Cardiac septum (tissue), 1 donor: ENCODE data around the gene SETDB1. TPM values are rescaled to one million over a fixed set of nuclear protein-coding genes. Genes with fewer than 3 reads are reported as not detected.
A peak's percentile ranks its signal among the peaks of the same experiment; 100 is the strongest.

Source experiments
- DNase-seq: peaks from one replicate; pipeline ENCODE4 v3.0.0-alpha.2; 2020; ENCODE audit warnings: low spot score
- intact Hi-C: fragments of 100-400 bp; cut with DNase I; formaldehyde crosslinking; loops from one replicate; pipeline ENCODE4 v1.14.0; 2022
- total RNA-seq: library from RNA; stranded (reverse); fragmentation: NEBNext Ultra II Directional; extraction: Animal tissue kit (Norgen Biotek cat#: 25700); gene quantifications from one replicate; pipeline ENCODE4 v1.2.1, GENCODE V29; 2021
- donor health status: DM: no; HTN: no; CAD: no.

Gene SETDB1
- total RNA-seq, 1 donor from 2014 or later, result 15.5 TPM

DNA sequence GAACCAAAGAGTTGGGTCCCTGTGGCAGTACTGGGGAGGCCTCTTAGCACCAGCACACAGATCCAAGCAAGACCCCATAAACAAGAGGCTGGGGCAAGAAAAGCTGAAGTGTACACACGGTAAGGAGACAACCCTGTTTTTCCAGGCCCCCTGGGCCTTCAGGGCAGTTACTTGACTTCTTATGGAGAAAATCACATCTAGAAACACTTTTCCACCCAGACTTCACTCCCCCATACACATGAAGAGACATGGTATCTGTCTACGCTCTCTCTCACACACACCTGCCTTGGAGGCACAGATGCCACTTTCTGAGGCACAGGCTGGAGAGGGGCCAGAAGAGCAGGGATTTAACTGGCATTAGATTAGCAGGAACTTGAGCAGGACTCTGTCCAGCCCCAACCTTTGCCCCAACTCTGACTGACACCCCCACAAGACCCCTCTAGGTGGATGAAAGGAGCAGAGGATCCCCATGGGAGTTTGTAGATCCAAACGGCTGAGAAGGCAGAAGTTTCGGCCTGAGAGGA, 46.3 kb downstream of the SETDB1 start:
- no peak for DNase-seq
- intact Hi-C loops, result loop anchor here (2.0 to 5.0 kb wide), 2 partner anchors 46 to 95 kb away; partner anchors contain the start of genes ARNT and SETDB1

DNA sequence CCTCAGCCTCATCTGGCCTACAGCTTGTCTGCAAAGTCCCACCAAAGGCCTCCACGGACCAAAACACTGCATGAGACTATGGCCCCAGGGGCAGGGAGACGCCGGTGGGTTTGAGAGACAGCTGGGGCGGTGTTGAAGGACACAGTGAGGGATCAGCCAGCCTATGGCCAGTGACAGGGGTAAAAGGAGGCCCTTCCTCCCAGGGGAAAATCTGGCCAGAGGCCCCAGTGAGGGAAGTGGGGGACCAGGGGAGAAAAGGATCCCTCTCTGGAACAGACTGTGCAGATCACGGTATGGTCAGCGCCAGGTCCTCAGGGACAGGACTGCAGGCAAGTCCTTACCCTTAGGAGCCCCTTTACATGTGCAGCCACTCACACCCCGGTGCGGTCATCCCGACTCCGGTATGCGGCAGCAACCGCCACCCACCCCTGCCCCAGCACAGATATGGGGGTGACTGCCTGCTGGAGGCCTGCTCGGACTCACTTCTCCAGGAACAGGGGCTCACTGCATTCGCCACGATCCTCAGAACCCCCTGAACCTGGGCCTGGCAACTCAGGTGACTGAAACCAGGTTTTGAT, 47.2 kb downstream of the SETDB1 start:
- intact Hi-C loops, result loop anchor here (2.0 to 5.0 kb wide), 2 partner anchors 47 to 96 kb away; partner anchors contain the start of genes ARNT and SETDB1
- no peak for DNase-seq

DNA sequence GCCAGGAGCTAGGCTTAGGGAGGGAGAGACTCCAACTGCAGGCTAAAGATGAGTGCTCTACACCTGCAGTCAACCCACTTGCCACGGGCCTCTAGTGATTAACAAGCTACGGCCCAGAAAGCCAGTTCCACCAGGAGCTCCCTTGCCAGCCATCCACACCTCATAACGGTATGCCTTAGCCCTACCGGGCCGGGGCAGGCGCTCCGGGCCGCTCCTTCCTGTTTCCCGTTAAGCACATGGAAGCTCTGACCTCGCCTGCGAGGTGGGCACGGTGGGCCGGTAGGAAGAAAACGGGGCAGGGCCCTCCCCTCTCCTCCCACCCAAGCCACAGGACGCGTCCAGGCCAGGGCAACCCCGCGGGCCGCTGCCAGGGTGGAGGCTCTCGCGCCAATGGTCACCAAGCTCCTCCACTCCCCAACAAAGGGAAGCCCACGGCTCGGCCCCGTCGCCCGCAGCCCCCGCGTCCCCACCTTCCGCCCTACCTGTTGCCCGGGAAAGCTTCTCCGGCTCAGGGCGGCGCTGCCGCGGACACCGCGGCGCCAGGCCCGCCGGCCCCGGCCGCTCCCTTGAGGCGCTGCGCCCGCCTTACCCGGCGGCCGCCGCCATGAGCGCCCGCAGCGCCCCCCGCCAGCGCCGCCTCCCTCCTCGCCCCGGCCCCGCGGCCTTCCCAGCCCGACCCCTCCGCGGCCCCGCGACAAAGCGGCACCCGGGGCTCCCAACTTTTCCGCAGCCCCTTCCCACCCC, 47.8 kb downstream of the SETDB1 start:
- DNase-seq, result peak; percentile 80
- intact Hi-C loops, result loop anchor here (2.0 to 5.0 kb wide), 2 partner anchors 47 to 97 kb away; partner anchors contain the start of genes ARNT and SETDB1

DNA sequence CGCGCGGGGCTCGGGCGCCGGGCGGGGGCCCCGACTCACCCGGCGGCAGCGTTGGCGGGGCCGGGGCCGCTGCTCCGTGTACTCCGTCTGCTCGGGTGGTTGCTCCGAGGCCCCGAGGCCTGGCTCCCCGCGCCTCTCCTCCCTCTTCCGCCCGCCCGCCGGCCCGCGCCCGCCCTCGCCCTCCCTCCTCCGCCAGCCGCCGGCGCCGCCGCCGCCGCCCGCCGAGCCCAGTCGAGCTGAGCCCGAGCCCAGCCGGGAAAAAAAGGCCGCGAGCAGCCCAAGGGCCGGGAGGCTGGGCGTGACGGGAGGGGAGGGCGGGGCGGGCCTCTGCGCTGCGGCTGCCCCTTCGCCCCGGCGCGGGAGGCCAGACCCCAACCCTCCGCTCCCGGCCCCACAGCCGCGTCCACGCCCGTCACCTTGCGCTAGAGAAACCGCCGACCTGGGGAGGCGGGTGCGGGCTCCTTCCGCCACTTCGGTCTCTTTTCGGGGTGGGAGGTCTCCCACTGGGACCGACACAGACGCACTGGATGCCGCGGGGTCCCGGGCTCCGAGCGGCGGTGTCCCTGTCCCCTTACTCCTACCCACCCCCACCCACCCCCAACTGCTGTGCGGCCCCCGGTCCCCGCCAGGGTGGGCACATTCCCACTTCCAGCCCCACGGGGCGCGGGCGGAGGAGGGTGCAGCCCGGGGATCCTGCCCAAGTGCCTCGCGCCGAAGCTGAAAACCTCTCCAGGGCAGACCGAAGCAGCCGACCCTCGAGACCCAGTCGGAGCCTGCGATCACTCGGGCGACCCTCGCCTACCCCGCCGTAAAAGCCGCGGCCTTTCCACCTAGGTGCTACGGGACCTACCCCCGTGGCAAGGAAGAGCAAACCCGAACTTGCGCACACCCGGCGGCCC, 48.7 kb downstream of the SETDB1 start, which contains the start of gene CERS2:
Gene CERS2 (minus strand): TSS at position 256 of the 899 bp plus-strand sequence. CDS start 5,745 bp downstream, outside the sequence.
- DNase-seq, result peak; percentile 92
- intact Hi-C loops, result loop anchor here (5.0 kb wide), 1 partner anchor 98 kb away; the partner anchor contains the start of gene ARNT

DNA sequence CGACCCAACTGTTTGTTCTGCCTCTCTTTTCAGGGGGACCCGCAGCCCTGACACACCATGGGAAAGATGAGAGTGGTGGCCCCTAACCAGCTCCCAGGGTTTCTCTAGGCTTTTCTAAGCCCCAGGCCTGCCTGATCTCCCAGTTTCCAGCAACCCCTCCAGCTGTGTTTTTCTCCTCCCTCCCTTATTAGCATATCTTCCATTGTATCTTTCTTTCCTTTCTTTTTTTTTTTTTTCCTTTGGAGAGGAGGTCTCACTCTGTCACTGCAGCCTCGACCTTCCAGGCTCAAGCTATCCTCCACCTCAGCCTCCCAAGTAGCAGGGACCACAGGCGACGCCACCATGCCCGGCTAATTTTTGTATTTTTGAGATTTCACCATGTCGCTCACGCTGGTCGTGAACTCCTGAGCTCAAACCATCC, 50.2 kb downstream of the SETDB1 start:
- no peak for DNase-seq
- intact Hi-C loops, result no loop called here

DNA sequence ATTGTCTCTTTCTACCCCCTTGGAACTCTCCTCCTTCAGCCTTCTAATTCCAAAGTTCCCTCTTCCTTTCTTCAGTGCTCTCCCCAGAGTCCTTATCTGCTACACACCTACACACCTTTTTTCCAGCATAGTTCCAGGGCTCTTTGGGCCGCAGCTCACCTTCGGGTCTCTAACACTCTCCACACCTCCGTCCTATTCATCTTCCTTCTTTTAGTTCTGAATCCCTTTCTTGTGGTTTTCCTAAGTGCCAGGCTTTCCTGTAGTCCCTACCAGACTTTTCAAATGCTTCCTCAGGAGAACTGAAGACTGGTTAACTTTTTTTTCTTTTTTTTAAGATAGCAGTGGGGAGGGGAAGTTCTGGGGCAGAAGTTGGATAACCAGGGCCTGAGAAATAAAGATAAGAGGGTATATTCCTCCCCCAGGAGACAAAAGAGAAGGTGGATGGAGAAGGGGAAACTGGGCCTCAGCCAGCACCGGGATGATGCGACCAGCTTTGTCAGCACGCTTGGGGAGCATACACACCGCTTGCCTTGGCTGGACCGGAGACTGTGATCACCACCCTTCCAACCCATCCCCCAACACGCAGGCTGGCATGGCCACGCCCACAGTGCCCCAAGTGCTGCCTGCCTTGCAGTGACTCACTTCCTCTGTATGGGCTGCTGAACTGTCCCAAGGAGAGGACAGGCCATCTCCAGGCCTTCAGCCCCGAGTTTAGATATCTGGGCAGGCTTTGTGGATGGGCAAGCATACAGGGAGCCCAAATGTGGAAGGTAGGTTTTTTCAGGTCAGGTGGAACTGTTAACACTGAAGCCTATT, 50.9 kb downstream of the SETDB1 start:
- intact Hi-C loops, result no loop called here
- peak; percentile 94 for DNase-seq

DNA sequence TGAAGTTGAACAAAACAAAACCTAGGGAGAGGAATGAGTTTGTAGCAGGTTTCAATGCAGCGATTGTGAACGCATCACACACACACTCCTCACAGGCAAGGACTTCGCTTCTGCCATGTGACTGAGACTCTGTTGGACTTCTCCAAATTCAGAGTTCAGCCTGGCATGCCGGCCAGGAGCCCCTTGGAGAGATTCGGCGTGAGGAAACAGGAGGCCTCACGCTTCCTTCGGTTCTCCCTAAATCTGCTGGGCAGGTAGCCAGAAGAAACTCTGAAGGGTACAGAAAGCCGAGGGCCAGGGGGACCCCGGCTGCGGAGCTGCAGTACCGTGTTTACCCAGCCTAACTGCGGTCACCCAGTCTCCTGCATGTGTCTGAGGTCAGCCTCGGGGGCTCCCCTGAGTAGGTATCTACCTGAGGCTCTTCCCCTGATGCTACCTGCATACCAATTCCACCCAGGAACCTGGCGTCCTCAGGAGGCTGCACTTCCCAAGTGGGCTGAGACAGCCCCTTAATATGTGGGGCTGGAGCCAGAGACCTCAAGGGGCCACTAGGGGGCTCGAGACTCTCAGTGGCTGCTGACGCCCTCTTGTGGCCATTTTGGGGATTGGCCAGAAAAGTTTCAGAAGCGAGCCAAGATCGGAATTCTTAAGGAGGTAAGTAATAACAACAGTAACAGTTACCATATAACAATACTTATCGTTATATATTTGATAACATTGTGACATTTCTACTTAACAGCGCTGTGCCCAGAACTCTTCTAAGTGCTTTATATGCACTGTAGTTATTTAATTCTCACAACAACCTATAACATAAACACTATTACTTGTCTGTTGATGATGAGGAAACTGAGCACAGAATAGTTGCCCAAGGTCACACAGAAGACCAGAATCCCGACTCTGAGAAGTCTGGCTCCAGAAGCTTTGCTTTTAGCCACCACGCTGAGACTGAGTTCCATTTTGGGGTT, 53.2 kb downstream of the SETDB1 start:
- DNase-seq, result peak; percentile 88
- intact Hi-C loops, result loop anchor here (2.0 kb wide), 1 partner anchor 27 kb away; the partner anchor contains the start of gene MINDY1

DNA sequence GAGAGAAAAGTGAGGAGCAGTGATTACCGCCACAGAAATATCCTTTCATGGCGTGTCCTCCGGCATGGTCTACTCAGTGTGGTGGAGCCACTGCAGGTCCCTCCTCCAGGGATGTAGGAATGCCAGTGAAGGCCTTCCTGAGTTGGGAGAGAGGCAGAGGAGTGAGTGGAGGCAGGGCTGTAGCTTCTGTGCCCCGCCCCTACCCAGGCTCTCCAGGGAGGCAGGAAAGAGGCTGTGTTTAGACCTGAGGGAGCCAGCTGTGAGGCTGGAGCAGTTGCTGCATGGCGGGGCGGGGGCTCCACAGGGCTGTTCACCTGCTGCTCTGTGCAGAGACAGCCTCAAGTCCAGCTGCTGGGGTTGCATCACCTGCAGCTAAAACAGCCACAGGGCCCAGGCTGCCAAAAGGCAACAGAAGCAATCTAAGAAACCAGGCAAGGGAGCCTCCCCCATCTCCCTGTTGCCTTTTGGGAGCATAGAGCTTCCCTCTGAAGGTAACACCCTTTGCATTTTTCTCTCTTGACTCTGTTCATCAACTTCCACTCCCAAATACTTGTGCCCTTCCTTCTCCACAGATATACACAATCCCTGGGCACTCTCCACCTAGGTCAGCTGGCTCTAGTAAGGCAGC, 55.1 kb downstream of the SETDB1 start:
- DNase-seq, result no peak
- intact Hi-C loops, result no loop called here

DNA sequence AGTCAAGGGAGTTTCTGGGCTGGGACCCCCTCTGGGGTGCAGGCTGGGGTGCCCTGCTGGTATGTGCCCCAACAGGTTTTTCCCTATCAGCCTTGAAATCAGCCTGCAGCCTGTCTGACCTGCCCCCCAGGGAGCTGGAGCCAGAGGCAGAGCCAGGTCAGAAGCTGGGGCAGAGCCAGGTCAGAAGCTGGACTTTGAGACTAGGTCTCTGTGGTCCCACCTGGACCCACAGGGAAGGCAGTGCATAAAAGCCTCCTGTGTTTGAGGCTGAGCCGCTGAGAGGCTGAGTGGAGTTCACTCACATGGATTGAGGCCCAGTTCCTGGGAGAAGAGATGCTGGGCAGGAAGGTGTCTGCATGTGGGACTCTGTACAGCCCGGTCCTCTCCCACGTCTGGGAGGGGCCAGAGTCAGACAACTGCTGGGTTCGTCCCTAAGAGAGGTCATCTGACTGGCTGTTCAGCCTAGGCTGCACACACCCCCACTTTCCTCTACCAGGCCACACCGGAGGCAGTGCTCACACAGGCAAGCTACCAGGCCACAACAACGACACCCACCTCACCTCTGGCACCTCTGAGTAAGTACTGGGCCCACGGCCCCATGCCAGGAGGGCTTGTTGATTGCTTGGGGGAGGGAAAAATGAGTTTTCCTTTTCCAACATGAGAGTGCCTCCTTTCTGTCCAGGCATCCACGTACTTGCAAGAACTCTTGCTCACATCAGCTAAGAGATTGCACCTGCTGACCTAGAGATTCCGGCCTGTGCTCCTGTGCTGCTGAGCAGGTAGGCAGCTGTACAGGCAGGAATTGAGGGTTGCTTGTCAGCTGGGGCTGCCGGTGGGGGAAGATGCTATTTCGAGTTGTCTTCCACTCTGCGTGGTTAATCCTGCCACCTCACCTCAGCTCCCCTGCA, 55.9 kb downstream of the SETDB1 start, which contains the start of gene ANXA9:
Gene ANXA9 (plus strand): TSS at position 488 of the 908 bp plus-strand sequence. CDS start 814 bp downstream, outside the sequence.
- intact Hi-C loops, result no loop called here
- no peak for DNase-seq

DNA sequence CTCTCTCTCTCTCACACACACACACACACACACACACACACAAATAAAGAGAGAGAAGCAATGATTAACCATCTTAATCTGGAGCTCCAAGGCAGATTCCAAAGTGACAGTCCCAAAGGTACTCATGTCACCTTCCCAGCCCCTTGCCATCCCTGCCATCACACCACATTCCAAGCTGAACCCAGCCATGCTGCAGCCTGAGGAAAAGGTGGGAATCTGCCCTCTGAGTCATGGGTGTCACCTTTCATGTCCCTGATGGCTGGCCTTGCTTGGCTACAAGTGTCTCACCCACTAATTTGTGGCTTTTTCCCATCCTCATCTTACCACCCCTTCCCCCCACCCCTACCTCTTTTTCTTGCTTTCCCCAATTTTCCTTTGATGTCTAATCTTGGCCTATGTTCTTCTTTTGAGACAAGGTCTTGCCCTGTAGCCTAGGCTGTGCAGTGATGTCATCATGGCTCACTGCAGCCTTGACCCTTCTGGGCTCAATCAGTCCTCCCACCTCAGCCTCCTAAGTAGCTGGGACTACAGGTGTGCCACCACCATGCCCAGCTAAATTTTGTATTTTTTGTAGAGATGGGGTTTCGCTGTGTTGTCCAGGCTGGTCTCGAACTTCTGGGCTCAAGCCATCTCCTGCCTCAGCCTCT, 59.1 kb downstream of the SETDB1 start:
- DNase-seq, result no peak
- intact Hi-C loops, result no loop called here

DNA sequence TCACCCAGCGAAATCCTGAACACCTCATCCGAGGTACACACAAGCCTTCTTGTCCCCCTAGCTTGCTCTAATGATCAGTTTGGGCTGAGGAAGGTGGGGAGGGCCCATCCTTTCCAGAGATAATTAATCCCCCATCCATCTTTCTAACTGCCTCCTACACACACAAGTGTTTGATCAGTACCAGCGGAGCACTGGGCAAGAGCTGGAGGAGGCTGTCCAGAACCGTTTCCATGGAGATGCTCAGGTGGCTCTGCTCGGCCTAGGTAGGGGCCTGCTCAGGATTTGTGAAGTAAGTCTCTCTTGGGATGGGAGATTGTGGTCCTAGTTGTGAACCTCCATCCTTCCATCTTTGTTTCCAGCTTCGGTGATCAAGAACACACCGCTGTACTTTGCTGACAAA, 61.8 kb downstream of the SETDB1 start:
- no peak for DNase-seq
- intact Hi-C loops, result no loop called here

DNA sequence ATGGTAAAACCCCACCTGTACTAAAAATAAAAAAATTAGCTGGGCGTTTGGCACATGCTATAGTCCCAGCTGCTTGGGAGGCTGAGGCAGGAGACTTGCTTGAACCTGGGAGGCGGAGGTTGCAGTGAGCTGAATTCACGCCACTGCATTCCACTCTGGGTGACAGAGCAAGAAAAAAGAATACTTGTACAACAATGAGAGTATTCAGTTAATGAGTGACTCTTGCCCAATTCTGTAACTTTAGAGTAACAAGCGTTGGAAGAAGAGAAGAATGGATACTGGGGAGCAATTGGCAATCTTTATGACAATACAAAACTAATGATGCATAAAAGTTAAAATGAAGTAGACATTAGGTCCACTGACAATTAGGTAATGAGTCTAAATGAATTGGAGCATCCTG, 66.5 kb downstream of the SETDB1 start:
- intact Hi-C loops, result loop anchor here (10.0 kb wide), 1 partner anchor 528 kb away; no protein-coding TSS in a partner anchor

DNA sequence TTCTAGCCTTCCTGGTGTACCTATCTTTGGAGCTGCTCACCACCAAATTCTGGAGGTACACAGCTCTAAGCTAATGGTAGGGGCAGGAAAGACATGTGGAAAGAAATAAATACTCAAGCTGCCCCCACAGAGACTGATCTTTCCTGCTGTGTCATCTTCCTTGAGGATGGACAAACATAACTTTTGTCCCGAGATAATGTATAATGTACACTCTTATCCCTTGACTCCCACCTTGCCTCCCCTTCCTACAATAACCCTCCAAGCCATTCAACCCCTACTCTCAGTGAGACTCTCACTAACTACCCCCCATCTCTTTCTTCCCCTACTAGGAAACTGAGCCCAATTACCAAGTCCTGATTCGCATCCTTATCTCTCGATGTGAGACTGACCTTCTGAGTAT, 68.1 kb downstream of the SETDB1 start:
- no peak for DNase-seq
- intact Hi-C loops, result loop anchor here (10.0 kb wide), 1 partner anchor 529 kb away; no protein-coding TSS in a partner anchor

More for the DNA sequence above, 66.5 kb downstream of the SETDB1 start:
- no peak for DNase-seq

DNA sequence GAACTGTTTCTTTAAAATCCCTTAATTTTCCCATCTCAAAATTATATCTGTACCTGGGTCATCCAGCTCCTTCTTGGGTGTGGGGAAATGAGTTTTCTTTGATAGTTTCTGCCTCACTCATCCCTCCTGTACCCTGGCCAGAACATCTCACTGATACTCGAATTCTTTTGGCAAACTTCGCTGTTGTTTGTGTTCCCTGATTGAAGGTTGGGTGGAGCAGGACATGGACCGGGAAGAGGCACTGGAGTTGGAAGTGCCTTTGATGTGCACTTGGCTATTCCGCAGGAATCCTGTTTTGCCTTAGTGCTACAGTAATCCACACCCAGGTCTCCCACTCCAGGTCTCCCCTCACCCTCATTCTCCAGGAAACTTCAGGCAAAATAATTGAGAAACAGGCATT, 69.3 kb downstream of the SETDB1 start:
- intact Hi-C loops, result loop anchor here (10.0 kb wide), 1 partner anchor 531 kb away; no protein-coding TSS in a partner anchor
- DNase-seq, result no peak

DNA sequence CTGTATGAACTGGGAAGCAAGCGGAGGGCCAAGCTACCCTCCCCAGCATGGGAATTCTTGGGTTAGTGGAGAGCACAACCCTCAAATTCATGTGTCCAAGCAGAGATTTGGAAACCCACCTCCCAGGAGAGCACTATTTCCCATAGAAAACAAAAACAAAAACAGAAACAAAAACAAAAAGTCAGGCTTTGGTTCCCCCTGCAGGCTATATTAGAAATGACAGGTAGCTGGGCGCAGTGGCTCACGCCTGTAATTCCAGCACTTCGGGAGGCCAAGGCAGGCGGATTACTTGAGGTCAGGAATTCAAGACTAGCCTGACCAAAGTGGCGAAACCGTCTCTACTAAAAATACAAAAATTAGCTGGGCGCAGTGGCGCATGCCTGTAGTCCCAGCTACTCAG, 69.7 kb downstream of the SETDB1 start:
- intact Hi-C loops, result loop anchor here (10.0 kb wide), 1 partner anchor 531 kb away; no protein-coding TSS in a partner anchor
- no peak for DNase-seq
